ENCODE results near the gene LARGE1.

LARGE1 gene

DNA sequence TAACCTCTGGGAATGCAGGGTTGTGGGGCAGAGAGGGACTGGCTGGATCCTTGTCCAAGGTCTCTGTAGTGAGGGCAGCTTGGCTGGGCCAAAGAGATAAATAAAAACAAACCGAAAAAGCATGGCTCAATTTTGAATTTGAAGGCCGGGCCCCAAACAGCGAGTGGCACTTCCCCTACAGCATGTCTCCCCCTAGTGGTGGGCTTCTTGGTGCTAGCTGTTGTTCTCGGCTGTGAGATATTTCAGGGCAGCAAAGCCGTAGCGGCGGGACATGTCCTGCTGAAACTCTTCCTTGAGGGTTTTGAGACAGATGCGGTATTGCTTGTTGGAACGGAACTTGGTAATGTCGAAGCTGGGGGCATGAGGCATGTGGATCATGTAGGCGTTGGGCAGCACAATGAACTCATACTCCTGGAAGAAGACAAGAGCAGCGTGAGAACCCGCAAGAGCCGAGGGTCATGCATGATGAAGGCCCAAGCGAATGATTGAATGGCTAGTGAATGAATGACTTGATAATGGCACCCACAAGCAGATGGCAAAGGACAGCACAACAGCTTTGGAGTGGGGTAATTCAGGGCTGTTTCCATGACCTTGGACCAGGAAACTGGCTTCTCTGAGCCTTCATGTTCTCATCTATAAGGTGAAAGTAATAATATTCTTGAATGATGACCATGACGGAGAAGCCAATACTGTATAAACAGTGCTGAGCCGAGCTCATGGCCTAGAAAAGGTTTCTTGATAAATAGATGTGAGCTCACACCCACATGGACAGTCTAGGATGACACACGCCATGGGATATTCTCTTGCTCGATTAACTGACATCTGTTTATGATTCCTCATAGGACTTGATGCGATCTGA lies 645.8 kb downstream of the LARGE1 start:
- DNase-seq = no peak

DNA sequence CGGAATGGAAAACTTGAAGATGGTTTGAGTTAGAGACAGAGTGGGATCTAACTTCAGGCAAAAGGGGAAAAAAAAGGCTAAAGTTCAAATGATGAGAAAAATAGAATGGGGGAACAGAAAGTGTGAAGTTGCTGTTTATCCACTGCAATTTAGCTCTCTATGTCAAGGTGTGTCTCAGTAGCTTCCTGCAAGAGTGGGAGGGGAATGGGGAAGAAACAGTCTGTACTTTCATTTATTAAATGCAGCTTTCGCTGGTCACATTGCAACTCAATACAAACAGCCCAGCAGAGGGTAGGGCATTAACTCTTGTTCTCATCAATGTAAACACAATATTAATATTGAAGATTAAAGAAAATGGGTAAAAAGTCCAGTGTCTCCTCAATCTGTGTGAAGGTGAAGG lies 647.4 kb downstream of the LARGE1 start:
- no peak for DNase-seq

DNA sequence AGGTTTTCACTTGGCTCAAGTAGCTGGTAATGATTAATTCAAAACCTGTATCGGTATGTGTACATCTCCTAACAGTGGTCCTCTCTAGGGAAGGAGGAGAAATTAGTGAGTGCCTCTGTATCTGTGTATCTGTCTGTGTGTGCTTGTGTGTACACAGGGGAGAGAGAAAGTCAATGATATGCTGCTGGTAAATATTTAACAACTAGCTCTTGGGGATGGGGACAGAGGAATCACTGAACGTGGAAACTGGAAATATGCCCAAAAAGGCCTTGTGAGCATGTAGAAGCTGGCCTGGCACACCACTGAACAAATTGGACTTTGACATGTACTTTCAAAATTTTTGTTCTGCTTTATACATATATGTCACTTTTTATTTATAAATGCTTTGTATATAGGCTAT lies 648.1 kb downstream of the LARGE1 start:
- DNase-seq = no peak

DNA sequence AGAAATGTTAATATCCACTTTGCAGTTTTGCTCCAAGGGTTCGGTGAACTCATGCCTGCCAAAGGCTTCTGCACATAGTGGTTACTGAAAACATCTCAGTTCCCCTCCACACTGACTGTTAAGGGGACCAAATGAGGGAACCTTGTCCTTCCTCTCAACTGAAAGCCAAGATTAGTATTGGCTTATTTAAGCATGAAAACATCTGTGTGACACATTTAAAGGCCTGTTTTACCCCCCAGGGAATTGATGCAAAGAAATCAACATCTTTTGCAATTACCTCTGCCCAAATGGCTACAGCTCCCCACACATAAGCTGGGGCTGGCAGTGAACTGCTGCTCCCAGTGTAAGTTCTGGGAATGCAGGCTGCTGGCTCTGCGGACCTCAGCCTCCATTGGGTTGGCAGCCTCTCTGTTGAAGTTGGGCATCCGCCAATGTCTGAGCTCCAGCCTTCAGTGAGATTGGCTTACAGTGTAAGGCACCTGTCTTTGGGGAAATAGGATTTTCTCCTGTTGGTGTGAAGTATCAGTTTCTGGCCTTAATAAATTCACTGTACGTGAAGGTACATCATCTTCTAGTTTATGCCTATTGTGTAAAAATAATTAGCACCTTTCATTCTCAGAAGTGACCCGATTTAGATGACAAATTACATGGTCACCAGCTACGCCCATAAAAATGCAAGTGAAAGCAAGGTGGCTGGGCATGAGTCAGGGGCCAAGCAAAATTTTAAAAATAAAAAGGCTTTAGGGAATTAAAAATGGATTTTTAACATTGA lies 648.7 kb downstream of the LARGE1 start:
- DNase-seq = no peak

DNA sequence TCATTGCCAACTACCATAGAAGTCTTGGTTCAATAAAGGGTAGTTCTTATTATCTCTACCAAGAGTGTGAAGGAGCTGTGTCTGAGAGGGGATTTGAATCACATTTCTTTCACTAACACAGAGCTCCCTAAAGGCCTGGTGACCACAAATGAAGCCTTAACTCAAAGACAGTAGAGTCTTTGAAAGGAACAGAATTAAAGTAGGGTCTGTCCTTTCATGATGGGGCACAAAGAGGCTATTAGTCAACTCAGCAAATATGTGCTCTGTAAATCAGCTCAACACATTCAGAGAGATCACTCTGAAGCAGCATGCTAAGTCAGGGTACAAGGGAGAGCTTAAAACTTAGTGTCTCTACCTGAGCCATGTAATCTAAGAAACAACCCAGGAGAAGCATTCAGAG lies 649.7 kb downstream of the LARGE1 start:
- no peak for DNase-seq

DNA sequence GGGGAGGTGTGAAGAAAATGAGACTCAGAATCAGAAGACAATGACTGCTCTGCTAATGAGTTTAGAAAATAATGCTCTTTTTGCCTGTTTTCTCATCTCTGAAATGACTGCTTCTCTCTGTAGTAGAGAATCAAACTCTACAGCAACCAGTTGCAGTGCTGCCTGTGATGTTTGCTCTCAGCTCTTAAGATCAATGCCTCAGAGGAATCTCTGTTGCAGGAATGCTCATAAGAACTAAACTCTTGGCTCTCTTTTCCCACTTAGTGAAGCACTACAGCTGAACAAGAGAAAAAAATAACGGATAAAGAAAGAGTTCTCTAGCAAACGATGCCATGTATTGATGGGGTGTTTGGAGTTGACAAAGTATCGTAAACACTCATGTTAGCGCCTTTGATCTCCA lies 658.6 kb downstream of the LARGE1 start:
- DNase-seq = no peak

DNA sequence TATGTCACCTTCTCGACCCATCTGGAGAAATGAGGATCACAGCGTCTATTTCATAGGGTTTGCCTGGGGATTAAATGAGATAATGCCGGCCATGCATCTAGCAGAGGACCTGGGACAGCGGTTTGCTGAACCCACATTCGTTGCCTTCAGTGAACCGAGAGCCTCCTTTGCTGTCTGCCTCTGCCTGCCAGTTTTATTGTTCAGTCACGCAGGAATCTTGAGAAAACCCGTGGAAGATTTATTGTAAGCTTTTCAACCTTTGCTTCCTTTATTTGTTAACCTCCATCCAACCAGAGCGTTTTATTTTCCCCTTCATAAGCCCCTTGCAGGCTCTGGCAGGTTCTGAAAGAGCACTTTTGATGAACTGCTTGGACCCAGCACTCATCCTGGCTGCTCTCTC lies 659.8 kb downstream of the LARGE1 start:
- DNase-seq = no peak

DNA sequence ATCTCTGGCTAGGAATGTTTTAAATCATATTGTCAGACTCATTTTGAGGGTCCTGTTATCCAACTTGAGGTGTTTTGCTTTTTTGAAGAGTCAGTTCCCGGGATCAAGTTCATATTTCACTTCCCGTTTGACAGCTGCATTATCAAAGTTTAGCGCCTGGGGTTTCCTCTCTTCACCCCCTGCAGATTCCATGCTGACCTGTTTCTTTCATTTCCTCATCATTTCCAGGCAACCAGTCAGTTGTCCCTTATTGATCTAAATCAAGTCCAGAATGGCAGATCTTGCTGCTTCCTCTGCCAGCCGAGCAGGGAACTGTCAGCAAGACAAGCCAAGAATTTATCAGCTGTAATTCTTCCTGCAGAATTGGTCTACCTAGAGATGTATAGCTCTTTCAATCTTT lies 664.5 kb downstream of the LARGE1 start:
- DNase-seq = no peak

DNA sequence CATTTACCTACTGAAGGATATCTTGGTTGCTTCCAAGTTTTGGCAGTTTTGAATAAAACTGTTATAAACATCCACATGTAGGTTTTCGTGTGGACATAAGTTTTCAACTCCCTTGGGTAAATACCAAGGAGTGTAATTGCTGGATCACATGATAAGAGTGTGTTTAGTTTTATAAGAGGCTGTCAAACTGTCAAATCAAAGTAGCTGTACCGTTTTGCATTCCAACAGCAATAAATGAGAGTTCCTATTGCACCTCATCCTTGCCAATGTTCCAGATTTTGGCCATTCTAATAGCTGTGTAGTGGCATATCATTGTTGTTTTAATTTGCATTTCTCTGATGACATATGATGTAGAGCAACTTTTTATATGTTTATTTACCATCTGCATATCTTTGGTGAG lies 671.3 kb downstream of the LARGE1 start:
- DNase-seq = no peak

DNA sequence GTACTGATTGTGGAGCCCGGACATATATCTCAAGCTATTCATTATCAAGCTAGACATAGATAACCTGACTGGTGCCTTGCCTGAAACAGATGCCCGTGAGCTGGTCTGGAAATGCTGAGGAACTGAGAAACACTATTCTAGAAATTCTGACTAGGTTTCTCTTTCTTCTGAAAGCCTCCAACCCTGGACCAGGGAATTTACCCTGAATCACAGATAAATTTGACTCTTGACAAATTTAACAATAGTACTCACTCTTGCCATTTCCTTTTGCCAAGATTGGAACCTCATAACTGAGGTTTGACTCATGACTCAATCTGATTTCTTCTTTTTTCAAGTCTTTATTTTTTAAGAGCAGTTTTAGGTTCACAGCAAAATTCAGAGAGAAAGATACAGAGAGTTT lies 672.5 kb downstream of the LARGE1 start:
- DNase-seq = no peak

DNA sequence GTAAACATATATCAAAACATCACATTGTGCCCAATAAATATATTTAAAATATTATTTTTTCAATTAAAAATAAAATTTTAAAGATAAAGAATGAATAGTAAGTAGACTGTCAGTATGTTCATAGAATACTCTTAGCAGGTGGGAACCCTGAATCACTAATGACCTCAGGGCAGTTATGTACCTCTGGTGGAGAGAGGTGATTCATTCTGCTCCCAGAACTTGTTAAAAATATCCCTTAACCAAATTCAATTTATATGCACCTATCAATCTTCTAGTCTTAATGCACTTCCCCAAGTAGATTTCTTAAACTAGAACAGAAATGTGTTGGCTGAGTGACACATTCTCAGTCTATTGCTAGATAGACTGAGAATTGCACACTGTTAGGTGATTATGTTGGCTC lies 678.2 kb downstream of the LARGE1 start:
- no peak for DNase-seq

DNA sequence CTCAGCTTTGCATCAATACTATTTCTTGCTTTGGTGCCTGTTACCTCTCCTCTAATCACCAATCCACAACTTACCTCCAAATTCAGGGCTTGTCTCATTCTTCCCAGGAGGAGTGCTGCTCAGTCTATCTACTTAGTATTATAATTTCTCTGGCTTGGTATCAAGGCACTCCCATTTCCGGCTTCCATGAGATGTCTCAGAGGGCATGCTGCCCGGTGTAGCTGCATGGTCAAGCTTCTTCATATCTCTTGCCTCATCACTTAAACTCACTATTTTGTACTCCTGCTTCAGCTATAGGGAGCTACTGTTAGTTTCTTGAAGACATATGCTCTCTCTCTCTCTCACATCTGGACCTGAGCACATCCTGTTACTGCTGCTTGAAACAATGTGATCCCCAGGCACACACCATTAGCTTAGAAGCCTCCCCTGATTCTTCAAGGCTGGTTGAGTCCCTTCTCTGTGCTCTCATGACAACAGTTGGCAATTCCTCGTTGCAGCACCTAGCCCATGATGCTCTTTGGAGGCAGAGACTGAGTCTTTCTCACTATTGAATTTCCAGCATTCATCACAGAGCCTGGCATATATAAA lies 679.3 kb downstream of the LARGE1 start:
- no peak for DNase-seq

DNA sequence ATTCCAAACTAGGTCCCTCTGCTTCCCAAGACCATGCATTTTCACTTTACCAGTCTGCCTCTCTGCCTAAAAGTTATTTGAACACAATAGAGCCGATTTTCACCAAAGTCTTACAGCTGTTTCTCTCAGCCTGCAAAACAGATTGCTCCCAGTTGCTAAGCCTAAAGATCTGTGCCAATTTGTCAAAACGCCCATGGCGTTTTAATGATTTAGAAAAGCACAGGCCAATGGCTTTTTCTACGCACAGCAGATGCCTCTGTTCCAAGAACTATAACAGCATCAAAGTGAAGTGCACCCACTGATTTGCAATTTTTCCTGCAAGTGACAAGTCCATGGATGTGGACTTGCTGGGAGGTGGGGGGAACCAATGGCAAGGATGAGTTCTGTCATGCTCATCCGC lies 688.2 kb downstream of the LARGE1 start:
- DNase-seq = no peak

DNA sequence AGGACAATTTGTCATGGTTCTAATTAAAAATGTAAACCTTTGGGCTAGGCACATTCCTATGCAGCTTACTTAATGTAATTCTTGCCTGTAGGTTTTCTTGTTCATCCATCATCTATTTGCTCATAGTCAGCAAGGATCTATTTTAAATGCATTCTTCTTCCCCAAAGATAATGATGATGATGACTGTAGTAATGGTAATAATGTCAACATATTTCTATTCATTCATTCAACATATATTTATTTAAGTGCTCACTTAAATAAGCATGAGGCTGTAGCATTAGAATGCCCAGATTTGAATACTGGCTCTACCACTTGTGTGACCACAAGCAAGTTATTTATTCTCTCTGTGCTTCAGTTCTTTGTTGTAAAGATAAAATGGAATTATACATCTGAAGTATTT lies 692.5 kb downstream of the LARGE1 start:
- DNase-seq = no peak

DNA sequence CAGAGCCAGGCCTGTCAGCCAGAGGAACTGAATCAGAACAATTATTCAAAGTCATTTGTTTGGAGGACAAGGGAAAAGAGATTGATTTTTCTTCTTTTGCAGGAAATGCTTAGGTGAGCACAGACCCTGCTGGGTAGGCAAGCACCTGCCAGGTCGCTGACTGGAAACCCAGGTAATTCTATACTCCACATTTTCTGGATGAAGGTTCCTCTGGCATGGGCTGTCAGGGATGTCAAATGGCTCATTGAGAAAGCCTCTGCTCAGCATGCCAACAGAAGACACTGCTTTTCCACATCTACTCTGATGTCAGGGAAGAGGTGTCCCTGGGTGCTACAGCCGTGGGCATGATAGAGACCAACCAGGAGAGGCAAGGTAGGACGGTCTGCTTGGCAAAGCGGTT lies 695.4 kb downstream of the LARGE1 start:
- no peak for DNase-seq

All from NK-92 treated with Interleukin-12 subunit alpha and Interleukin-12 subunit beta, amount 100 ng/mL, for 24 hours (cell line).